Liver (tissue), 9 donors: ENCODE data around the gene DGKQ. TPM values are rescaled to one million over a fixed set of nuclear protein-coding genes. Genes with fewer than 3 reads are reported as not detected.
"Not testable (repeated sequence)": the region's sequence is repeated elsewhere in the genome, so short reads cannot be mapped to it uniquely, and the experiment has no call there.

Experiments used
- DNase-seq: peaks from one replicate; pipeline ENCODE4 v3.0.0-alpha.2; 2017; ENCODE audit warnings: low spot score
- H3K27ac ChIP-seq, 2 donors: one replicate each; pipeline ENCODE4 v1.7.0; 2013; ENCODE audit warnings: inconsistent platforms in 2 of 2, low read length in 2 of 2, control low read depth in 1 of 2, low read depth in 1 of 2, mild to moderate bottlenecking in 1 of 2
- H3K27me3 ChIP-seq, 4 donors: one replicate each; pipeline versions ENCODE4 v1.6.1 to v1.7.0; 2013; ENCODE audit warnings: low read length in 3 of 4, inconsistent platforms in 1 of 4, mild to moderate bottlenecking in 1 of 4, moderate library complexity in 1 of 4; ENCODE audit not compliant: control insufficient read depth in 4 of 4, insufficient read depth in 4 of 4
- H3K36me3 ChIP-seq, 4 donors: one replicate each; pipeline versions ENCODE4 v1.6.1 to v1.7.0; 2013; ENCODE audit warnings: low read length in 3 of 4, mild to moderate bottlenecking in 3 of 4, low read depth in 1 of 4, moderate library complexity in 1 of 4; ENCODE audit not compliant: control insufficient read depth in 4 of 4, insufficient read depth in 3 of 4
- H3K4me1 ChIP-seq, 4 donors: one replicate each; pipeline versions ENCODE4 v1.6.1 to v1.7.0; 2013; ENCODE audit warnings: low read length in 3 of 4, mild to moderate bottlenecking in 3 of 4, moderate library complexity in 1 of 4; ENCODE audit not compliant: control insufficient read depth in 4 of 4, insufficient read depth in 4 of 4
- H3K4me3 ChIP-seq, 3 donors: one replicate each; pipeline versions ENCODE4 v1.6.1 to v1.7.0; 2013; ENCODE audit warnings: low read length in 3 of 3, control low read depth in 1 of 3, low read depth in 1 of 3, mild to moderate bottlenecking in 1 of 3
- H3K9ac ChIP-seq, 2 donors: one replicate each; pipeline ENCODE4 v1.7.0; 2013; ENCODE audit warnings: low read length in 2 of 2, mild to moderate bottlenecking in 2 of 2, moderate library complexity in 2 of 2, control low read depth in 1 of 2, low read depth in 1 of 2
- H3K9me3 ChIP-seq, 4 donors: one replicate each; pipeline versions ENCODE4 v1.6.1 to v1.7.0; 2013; ENCODE audit warnings: low read length in 3 of 4; ENCODE audit not compliant: control insufficient read depth in 4 of 4
- CTCF ChIP-seq: fragments of 150-350 bp; IDR thresholded peaks from 2 replicates; pipeline ENCODE4 v1.5.1; 2017; ENCODE audit warnings: improper control_type of control experiment, low read depth, low read length; ENCODE audit not compliant: missing input control
- FOXA1 ChIP-seq: IDR thresholded peaks from 2 replicates; pipeline ENCODE4 v1.6.1; 2016; ENCODE audit warnings: antibody characterized with exemption
- GABPA ChIP-seq, 2 donors: IDR thresholded peaks in 1 of 2; conservative IDR thresholded peaks in 1 of 2; 2 replicates each; pipeline ENCODE4 v1.6.1; 2016; ENCODE audit warnings: antibody characterized with exemption in 2 of 2, mild to moderate bottlenecking in 1 of 2, moderate library complexity in 1 of 2
- HNF4A ChIP-seq, 2 donors: conservative IDR thresholded peaks; 2 replicates each; pipeline ENCODE4 v1.6.1; 2016; ENCODE audit warnings: antibody characterized with exemption in 2 of 2, mild to moderate bottlenecking in 2 of 2
- HNF4G ChIP-seq: IDR thresholded peaks from 2 replicates; pipeline ENCODE4 v1.6.1; 2016; ENCODE audit warnings: antibody characterized with exemption
- MAX ChIP-seq: IDR thresholded peaks from 2 replicates; pipeline ENCODE4 v1.6.1; 2016; ENCODE audit warnings: antibody characterized with exemption
- NR2F2 ChIP-seq: IDR thresholded peaks from 2 replicates; pipeline ENCODE4 v1.6.1; 2016; ENCODE audit warnings: antibody characterized with exemption
- RAD21 ChIP-seq, 2 donors: IDR thresholded peaks; 2 replicates each; pipeline ENCODE4 v1.6.1; 2016; ENCODE audit warnings: antibody characterized with exemption in 2 of 2, mild to moderate bottlenecking in 2 of 2
- REST ChIP-seq: IDR thresholded peaks from 2 replicates; pipeline ENCODE4 v1.6.1; 2016; ENCODE audit warnings: antibody characterized with exemption, mild to moderate bottlenecking
- RXRA ChIP-seq, 2 donors: IDR thresholded peaks; 2 replicates each; pipeline ENCODE4 v1.6.1; 2017 to 2018; ENCODE audit warnings: antibody characterized with exemption in 2 of 2, mild to moderate bottlenecking in 1 of 2
- SP1 ChIP-seq: IDR thresholded peaks from 2 replicates; pipeline ENCODE4 v1.6.1; 2018; ENCODE audit warnings: antibody characterized with exemption, mild to moderate bottlenecking
- TAF1 ChIP-seq: conservative IDR thresholded peaks from 2 replicates; pipeline ENCODE4 v1.6.1; 2016; ENCODE audit warnings: antibody characterized with exemption, mild to moderate bottlenecking
- YY1 ChIP-seq: IDR thresholded peaks from 2 replicates; pipeline ENCODE4 v1.6.1; 2016; ENCODE audit warnings: antibody characterized with exemption, mild to moderate bottlenecking
- ZBTB33 ChIP-seq: IDR thresholded peaks from 2 replicates; pipeline ENCODE4 v1.6.1; 2016; ENCODE audit warnings: antibody characterized with exemption
- WGBS: extraction: QIAGEN DNeasy Blood & Tissue Kit; methylation state at CpG from one replicate; pipeline ENCODE4 v1.1.7; 2013; 5-methylcytosine and 5-hydroxymethylcytosine counted together
- polyA plus RNA-seq, 2 donors: library from polyadenylated mRNA; stranded (reverse) in 1 of 2; unstranded in 1 of 2; fragments of 200-250 nt in 1 of 2; fragments of >200 nt in 1 of 2; fragmentation: Nextera tagmentation in 1 of 2; extraction: Ambion mirVana in 1 of 2; gene quantifications; one replicate each; pipeline versions ENCODE4 v1.2.1 to v1.2.3, GENCODE V29; 2013 to 2015
- total RNA-seq, 2 donors: library from RNA; depleted of rRNA; stranded (reverse); fragments of >200 nt; gene quantifications; one replicate each; pipeline ENCODE4 v1.2.3, GENCODE V29; 2014
- donor health status: healthy.
- donor health status: healthy.
- donor health status: healthy.
- donor health status: healthy.
- donor health status: healthy.

The DGKQ gene
- total and polyA plus RNA-seq, 4 donors = 1.5 to 8.8 (median 3.6) TPM

- H3K27ac ChIP-seq, DNase-seq, H3K36me3 ChIP-seq, H3K4me1 ChIP-seq, H3K9ac ChIP-seq, H3K9me3 ChIP-seq, H3K4me3 ChIP-seq, H3K27me3 ChIP-seq: not testable (repeated sequence)
- 96% methylated on average over 15 of the region's 15 CpGs for WGBS
- TF ChIP-seq HNF4A (conservative IDR thresholded peaks at IDR 0.05) = peak in 1 of 2 donors; percentile 5
Measured at GRCh38 chr4:919004-919680, 54.2 kb downstream of the DGKQ start.

GRCh38 chr4:918591-918990 lies 54.8 kb downstream of the DGKQ start:
- H3K4me3 ChIP-seq, H3K4me1 ChIP-seq: not testable (repeated sequence)
- WGBS = 88% methylated on average over 6 of the region's 6 CpGs

GRCh38 chr4:917992-918391 lies 55.4 kb downstream of the DGKQ start:
- whole genome bisulfite sequencing = 98% methylated on average over 2 of the region's 2 CpGs
- Histone ChIP-seq H3K36me3 (peaks cover 0 to 6% (median under 1%) of the 10 kb centered on the region in 4 donors), H3K9me3 (peaks cover 0 to 3% (median 0%) of the 10 kb centered on the region in 4 donors), H3K27ac (no peak overlapping the region), H3K27me3 (no peaks in the 10 kb centered on the region), H3K4me3 (no peak overlapping the region), H3K9ac (no peak overlapping the region), H3K4me1 (peaks cover 0 to 9% (median 3%) of the 10 kb centered on the region in 4 donors)
- no peak for DNase-seq
- TF ChIP-seq YY1 (no peak), RXRA (IDR thresholded peaks at IDR 0.05) (no peak), TAF1 (no peak), RAD21 (IDR thresholded peaks at IDR 0.05) (no peak), NR2F2 (no peak), ZBTB33 (no peak), FOXA1 (no peak), SP1 (no peak), MAX (no peak), GABPA (IDR thresholded peaks at IDR 0.05 in 1 of 2, conservative IDR thresholded peaks at IDR 0.05 in 1 of 2) (no peak), REST (no peak), CTCF (no peak), HNF4G (no peak)

More at GRCh38 chr4:918591-918990, 54.8 kb downstream of the DGKQ start:
- H3K9ac ChIP-seq, H3K9me3 ChIP-seq, H3K27me3 ChIP-seq, H3K27ac ChIP-seq, H3K36me3 ChIP-seq, DNase-seq: not testable (repeated sequence)
